IMR-90 (cell line): Measurements from ENCODE around the gene PLEKHB2. TPM values are rescaled to one million over a fixed set of nuclear protein-coding genes. Genes with fewer than 3 reads are reported as not detected.

Source experiments
- ATAC-seq: fragments of 200-7000 bp; cut with Tn5 transposase; 2 replicates; pipeline ENCODE4 v1.9.1; 2020; ENCODE audit warnings: low read depth, mild to moderate bottlenecking, moderate library complexity
- BruUV-seq: library from RNA; stranded (reverse); fragments of 400-500 nt; replicated peaks from 2 replicates; lab custom pipeline; 2021; lab: Mats Ljungman, UMichigan
- CTCF ChIA-PET: fragments of 300-600 bp; formaldehyde crosslinking; extraction: SDS; loops from one replicate; lab custom pipeline; 2021; ENCODE audit warnings: antibody characterized with exemption; lab: Yijun Ruan, JAX
- POLR2A ChIA-PET: fragments of 300-600 bp; sonication (Branson Sonifier 250); formaldehyde crosslinking; loops from one replicate; lab custom pipeline; 2022; ENCODE audit warnings: antibody characterized with exemption; ENCODE audit not compliant: unreplicated experiment; lab: Charles Lee
- DNase-seq: peaks from one replicate; pipeline ENCODE4 v3.0.0; 2013
- H2AFZ ChIP-seq: replicated peaks from 2 replicates; pipeline ENCODE3; 2013; ENCODE audit warnings: low read length, mild to moderate bottlenecking; ENCODE audit not compliant: poor library complexity
- H2AK5ac ChIP-seq: 2 replicates; pipeline ENCODE4 v1.6.1; 2013; ENCODE audit warnings: low read depth, low read length, inconsistent platforms
- H2AK9ac ChIP-seq: replicated peaks from 2 replicates; pipeline ENCODE3; 2013; ENCODE audit warnings: mild to moderate bottlenecking, low read depth, low read length, moderate library complexity; ENCODE audit not compliant: poor library complexity
- H2BK120ac ChIP-seq: 2 replicates; pipeline ENCODE4 v1.6.1; 2013; ENCODE audit warnings: low read depth, low read length, inconsistent platforms
- H2BK15ac ChIP-seq: 3 replicates; pipeline ENCODE4 v1.6.1; 2013; ENCODE audit warnings: low read depth, low read length, inconsistent platforms
- H2BK20ac ChIP-seq: 2 replicates; pipeline ENCODE4 v1.6.1; 2013; ENCODE audit warnings: low read depth, mild to moderate bottlenecking, inconsistent platforms, low read length, moderate library complexity
- H2BK5ac ChIP-seq: 2 replicates; pipeline ENCODE4 v1.6.1; 2013; ENCODE audit warnings: mild to moderate bottlenecking, low read depth, low read length, inconsistent platforms; ENCODE audit not compliant: poor library complexity, severe bottlenecking
- H3K14ac ChIP-seq: replicated peaks from 2 replicates; pipeline ENCODE4 v1.6.1; 2013; ENCODE audit warnings: low read depth, low read length, inconsistent platforms
- H3K18ac ChIP-seq: 2 replicates; pipeline ENCODE4 v1.6.1; 2013; ENCODE audit warnings: low read depth, low read length, control low read depth
- H3K23ac ChIP-seq: 2 replicates; pipeline ENCODE4 v1.6.1; 2013; ENCODE audit warnings: low read depth, low read length, inconsistent platforms
- H3K27ac ChIP-seq: 2 replicates; pipeline ENCODE4 v1.5.1; 2013; ENCODE audit warnings: mild to moderate bottlenecking, control low read depth, low read length; ENCODE audit not compliant: insufficient read depth
- H3K27me3 ChIP-seq: 2 replicates; pipeline ENCODE4 v1.6.1; 2013; ENCODE audit warnings: low read length; ENCODE audit not compliant: control insufficient read depth, insufficient read depth
- H3K36me3 ChIP-seq: 2 replicates; pipeline ENCODE4 v1.6.1; 2013; ENCODE audit warnings: low read length, mixed read lengths; ENCODE audit not compliant: control insufficient read depth, insufficient read depth
- H3K4ac ChIP-seq: 2 replicates; pipeline ENCODE4 v1.6.1; 2013; ENCODE audit warnings: low read depth, low read length, inconsistent platforms
- H3K4me1 ChIP-seq: 2 replicates; pipeline ENCODE4 v1.6.1; 2013; ENCODE audit warnings: low read length, mixed read lengths; ENCODE audit not compliant: control insufficient read depth, insufficient read depth
- H3K4me2 ChIP-seq: 2 replicates; pipeline ENCODE4 v1.6.1; 2013; ENCODE audit warnings: low read depth, mild to moderate bottlenecking, control low read depth, low read length, moderate library complexity
- H3K4me3 ChIP-seq: 2 replicates; pipeline ENCODE4 v1.5.1; 2013; ENCODE audit warnings: low read depth, mild to moderate bottlenecking, control low read depth, low read length, moderate library complexity; ENCODE audit not compliant: insufficient read depth
- H3K56ac ChIP-seq: 2 replicates; pipeline ENCODE4 v1.6.1; 2013; ENCODE audit warnings: low read length, inconsistent platforms; ENCODE audit not compliant: insufficient read depth; ENCODE audit errors: extremely low read depth
- H3K79me1 ChIP-seq, 2 experiments: 2 replicates each; pipeline ENCODE4 v1.6.1; 2013; ENCODE audit warnings: low read length in 2 of 2, inconsistent platforms in 1 of 2, low read depth in 1 of 2
- H3K9ac ChIP-seq: 2 replicates; pipeline ENCODE4 v1.6.1; 2013; ENCODE audit warnings: low read depth, low read length, control low read depth
- H3K9me1 ChIP-seq: 2 replicates; pipeline ENCODE4 v1.6.1; 2013; ENCODE audit warnings: low read length, inconsistent platforms; ENCODE audit not compliant: insufficient read depth
- H3K9me3 ChIP-seq: 2 replicates; pipeline ENCODE4 v1.6.1; 2013; ENCODE audit warnings: low read length; ENCODE audit not compliant: control insufficient read depth, insufficient read depth
- H4K20me1 ChIP-seq: 2 replicates; pipeline ENCODE4 v1.6.1; 2013; ENCODE audit warnings: low read length, inconsistent platforms; ENCODE audit not compliant: insufficient read depth
- H4K5ac ChIP-seq: 2 replicates; pipeline ENCODE4 v1.6.1; 2013; ENCODE audit warnings: mild to moderate bottlenecking, low read depth, low read length, control low read depth
- H4K8ac ChIP-seq, 2 experiments: 2 replicates each; pipeline ENCODE4 v1.6.1; 2013; ENCODE audit warnings: low read depth in 2 of 2, low read length in 2 of 2, control low read depth in 1 of 2, inconsistent platforms in 1 of 2
- H4K91ac ChIP-seq: 2 replicates; pipeline ENCODE4 v1.6.1; 2013; ENCODE audit warnings: low read depth, low read length, inconsistent platforms; ENCODE audit not compliant: insufficient read depth
- BHLHE40 ChIP-seq: fragments of 150-350 bp; IDR thresholded peaks from 2 replicates; pipeline ENCODE4 v1.6.1; 2016; ENCODE audit warnings: mild to moderate bottlenecking, low read depth, low read length
- CEBPB ChIP-seq: IDR thresholded peaks from 2 replicates; pipeline ENCODE4 v1.6.1; 2012; ENCODE audit warnings: low read depth, low read length, improper control_type of control experiment
- CHD1 ChIP-seq: IDR thresholded peaks from 2 replicates; pipeline ENCODE4 v1.6.1; 2012; ENCODE audit warnings: low read depth, low read length, improper control_type of control experiment
- CTCF ChIP-seq: conservative IDR thresholded peaks from 2 replicates; pipeline ENCODE4 v1.5.1; 2012; ENCODE audit warnings: mild to moderate bottlenecking, low read depth, low read length, improper control_type of control experiment
- ELK1 ChIP-seq: fragments of 150-350 bp; IDR thresholded peaks from 2 replicates; pipeline ENCODE4 v1.6.1; 2016; ENCODE audit warnings: low read depth, mild to moderate bottlenecking, low read length, moderate library complexity, borderline replicate concordance
- FOS ChIP-seq: fragments of 150-350 bp; IDR thresholded peaks from 2 replicates; pipeline ENCODE4 v1.6.1; 2016; ENCODE audit warnings: low read depth, low read length
- MAFK ChIP-seq: IDR thresholded peaks from 2 replicates; pipeline ENCODE4 v1.6.1; 2012; ENCODE audit warnings: low read depth, low read length, improper control_type of control experiment
- MAZ ChIP-seq: IDR thresholded peaks from 2 replicates; pipeline ENCODE4 v1.6.1; 2012; ENCODE audit warnings: low read depth, mild to moderate bottlenecking, low read length, improper control_type of control experiment, moderate library complexity, borderline replicate concordance
- NFE2L2 ChIP-seq: fragments of 150-350 bp; IDR thresholded peaks from 2 replicates; pipeline ENCODE4 v1.6.1; 2016; ENCODE audit warnings: low read depth, mild to moderate bottlenecking, low read length
- POLR2A ChIP-seq: IDR thresholded peaks from 2 replicates; pipeline ENCODE4 v1.6.1; 2012; ENCODE audit warnings: mild to moderate bottlenecking, low read depth, low read length
- RAD21 ChIP-seq: IDR thresholded peaks from 2 replicates; pipeline ENCODE4 v1.6.1; 2012; ENCODE audit warnings: low read length, improper control_type of control experiment
- RCOR1 ChIP-seq: IDR thresholded peaks from 2 replicates; pipeline ENCODE4 v1.6.1; 2012; ENCODE audit warnings: mild to moderate bottlenecking, low read length, improper control_type of control experiment; ENCODE audit not compliant: insufficient replicate concordance
- RFX5 ChIP-seq: IDR thresholded peaks from 2 replicates; pipeline ENCODE4 v1.8.0; 2012; ENCODE audit warnings: low read depth, mild to moderate bottlenecking, low read length, moderate library complexity
- USF2 ChIP-seq: fragments of 150-350 bp; IDR thresholded peaks from 2 replicates; pipeline ENCODE4 v1.6.1; 2017; ENCODE audit warnings: mild to moderate bottlenecking, antibody characterized with exemption, low read length, low read depth
- WGBS, 2 experiments: methylation state at CpG; one replicate each; pipeline versions ENCODE4 v1.1.5 to v1.1.7; 2013; ENCODE audit warnings: missing lambda C conversion rate in 2 of 2; ENCODE audit not compliant: insufficient read length in 1 of 2; ENCODE audit errors: extremely low coverage in 2 of 2; 5-methylcytosine and 5-hydroxymethylcytosine counted together
- dilution Hi-C: fragments of 300-500 bp; cut with HindIII; formaldehyde crosslinking; loops from one replicate; pipeline ENCODE4 v1.14.3; 2018; ENCODE audit warnings: low sequenced_read_pairs; ENCODE audit not compliant: unreplicated experiment
- in situ Hi-C: fragments of 300-500 bp; cut with MboI; formaldehyde crosslinking; loops from 3 replicates; pipeline ENCODE4 v1.14.3; 2019; ENCODE audit warnings: low sequenced_read_pairs, inconsistent platforms, mixed read lengths
- intact Hi-C: fragments of 100-400 bp; cut with micrococcal nuclease; formaldehyde crosslinking; loops from 2 replicates; pipeline ENCODE4 v1.10.0; 2022
- polyA plus RNA-seq, 3 experiments: library from polyadenylated mRNA; depleted of rRNA; stranded (reverse); fragments of >200 nt; gene quantifications; 2 replicates each; pipeline ENCODE4 v1.2.3, GENCODE V29; 2012; ENCODE audit warnings: low replicate concordance in 1 of 3
- total RNA-seq: library from RNA; depleted of rRNA; stranded (reverse); fragments of >200 nt; gene quantifications from 2 replicates; pipeline ENCODE4 v1.2.3, GENCODE V29; 2012

PLEKHB2 gene
- total and polyA plus RNA-seq, 2 of the 4 experiments (the other 2 are of a cell fraction), result 62.9 to 82.1 TPM

- H2AK5ac ChIP-seq, result peak overlapping the region; percentile 43; the same call in 1 of the 2 replicates
- peak overlapping the region; percentile 47 for H2BK20ac ChIP-seq
- peak overlapping the region; percentile 70 for H3K4ac ChIP-seq
- peaks cover 19% of the 10 kb centered on the region for H3K4me1 ChIP-seq
- TF ChIP-seq CEBPB (no peak), ELK1 (no peak), RFX5 (no peak), CHD1 (no peak), CTCF (no peak), POLR2A (no peak), MAZ (no peak), NFE2L2 (no peak), RCOR1 (no peak), BHLHE40 (no peak), USF2 (no peak), MAFK (no peak), RAD21 (no peak), FOS (no peak)
- H3K18ac ChIP-seq, result no peak overlapping the region
- no peak overlapping the region for H4K5ac ChIP-seq
- H3K27ac ChIP-seq, result no peak overlapping the region; the same call in 1 of the 2 replicates
- peak overlapping the region; percentile 37 for H2AK9ac ChIP-seq
- no peaks in the 10 kb centered on the region for H3K9me3 ChIP-seq
- H3K4me2 ChIP-seq, result no peak overlapping the region
- ATAC-seq (peak; percentile 10; the same call in 1 of the 2 replicates), DNase-seq (no peak)
- in situ Hi-C loops, result no loop called here
- peaks cover 38% of the 10 kb centered on the region for H3K36me3 ChIP-seq
- H2AFZ ChIP-seq, result no peak overlapping the region
- no CpG with 5 or more reads among the region's 4 CpGs for WGBS, 2 experiments
- peak overlapping the region; percentile 42; the same call in 1 of the 3 replicates for H2BK15ac ChIP-seq
- H2BK120ac ChIP-seq, result peak overlapping the region; percentile 89; the same call in 1 of the 2 replicates
- H3K9ac ChIP-seq, result no peak overlapping the region
- H3K14ac ChIP-seq, result peak overlapping the region; percentile 12; the same call in 1 of the 2 replicates
- H3K4me3 ChIP-seq, result no peak overlapping the region
- peaks cover 28% of the 10 kb centered on the region for H3K9me1 ChIP-seq
- dilution Hi-C loops, result no loop called here
- peak overlapping the region; percentile 75 for H2BK5ac ChIP-seq
- peak overlapping the region in 1 of 2 experiments; percentile 66; a peak in 1 of 4 replicates for H4K8ac ChIP-seq
- H4K20me1 ChIP-seq, result peaks cover 69% of the 10 kb centered on the region
- no peaks in the 10 kb centered on the region for H3K27me3 ChIP-seq
- ChIA-PET CTCF (no interaction called here), POLR2A (interaction anchor here (0.8 kb wide), 1 partner anchor 9 kb away, joined by 4 read pairs; no protein-coding TSS in a partner anchor)
- intact Hi-C loops, result loop anchor here (5.0 kb wide), 1 partner anchor 35 kb away; the partner anchor contains the start of gene FAM168B
- H3K79me1 ChIP-seq, result peaks cover 34 to 77% of the 10 kb centered on the region in 2 experiments; a peak in 3 of 4 replicates
- BruUV-seq, result no TSS peak
- peak overlapping the region; percentile 77; the same call in 1 of the 2 replicates for H4K91ac ChIP-seq
- no peak overlapping the region for H3K56ac ChIP-seq
- H3K23ac ChIP-seq, result peak overlapping the region; percentile 85
These were observed 48.2 kb upstream of the PLEKHB2 start for GRCh38 chr2:131056932-131057287.
